ENCODE measurements around the gene TMEM164.

Gene TMEM164

GRCh38 chrX:110173192-110174175 is 170.6 kb downstream of the TMEM164 start:
- DNase-seq, result no peak

- no peak for DNase-seq
These were observed 172.2 kb downstream of the TMEM164 start for GRCh38 chrX:110175146-110175545.

GRCh38 chrX:110175696-110176095 is 172.8 kb downstream of the TMEM164 start:
- no peak for DNase-seq

GRCh38 chrX:110178179-110178865 is 175.4 kb downstream of the TMEM164 start:
- DNase-seq, result no peak

- no peak for DNase-seq
These were observed 177.4 kb downstream of the TMEM164 start for GRCh38 chrX:110180176-110180927.

GRCh38 chrX:110180928-110181310 is 178.0 kb downstream of the TMEM164 start:
- no peak for DNase-seq

- DNase-seq, result no peak
These were observed 178.7 kb downstream of the TMEM164 start for GRCh38 chrX:110181459-110182137.

GRCh38 chrX:110182362-110182761 is 179.4 kb downstream of the TMEM164 start:
- DNase-seq, result no peak

- no peak for DNase-seq
These were observed 180.0 kb downstream of the TMEM164 start for GRCh38 chrX:110182865-110183264.

GRCh38 chrX:110183314-110183713 is 180.4 kb downstream of the TMEM164 start:
- DNase-seq, result no peak

- DNase-seq, result no peak
These were observed 186.0 kb downstream of the TMEM164 start for GRCh38 chrX:110188701-110189558.

- no peak for DNase-seq
These were observed 189.6 kb downstream of the TMEM164 start for GRCh38 chrX:110192516-110192915.

GRCh38 chrX:110194977-110195376 is 192.1 kb downstream of the TMEM164 start:
- no peak for DNase-seq

GRCh38 chrX:110201799-110202198 is 198.9 kb downstream of the TMEM164 start:
- no peak for DNase-seq

- DNase-seq, result no peak
These were observed 202.1 kb downstream of the TMEM164 start for GRCh38 chrX:110204986-110205385.

- no peak for DNase-seq
These were observed 205.2 kb downstream of the TMEM164 start for GRCh38 chrX:110208092-110208491.

- DNase-seq, result no peak
These were observed 207.7 kb downstream of the TMEM164 start for GRCh38 chrX:110210417-110211139.

- DNase-seq, result no peak
These were observed 208.4 kb downstream of the TMEM164 start for GRCh38 chrX:110211340-110211739.

GRCh38 chrX:110212299-110212698 is 209.4 kb downstream of the TMEM164 start:
- DNase-seq, result no peak

GRCh38 chrX:110213183-110213582 is 210.3 kb downstream of the TMEM164 start:
- no peak for DNase-seq

GRCh38 chrX:110214684-110215083 is 211.8 kb downstream of the TMEM164 start:
- no peak for DNase-seq

Data from activated CD8-positive, alpha-beta memory T cell treated with anti-CD3 and anti-CD28 coated beads, Interleukin-2, amount 50 U/mL, for 4 hours (primary cell).